HepG2 (cell line): ENCODE data around the gene KCNAB2.

Source experiments
- CBX2 ChIP-seq, 2 experiments: fragments of 200-600 bp in 1 of 2; sonication (generic); formaldehyde crosslinking in 1 of 2; IDR thresholded peaks; 2 replicates each; pipeline versions ENCODE4 v1.7.0 to v1.8.1; 2018 to 2022; ENCODE audit warnings: low read depth in 2 of 2, low read length in 1 of 2, mild to moderate bottlenecking in 1 of 2, missing genetic modification reagents in 1 of 2
- CTCF ChIP-seq: sonication (generic); formaldehyde crosslinking; IDR thresholded peaks from 2 replicates; pipeline ENCODE4 v1.5.0; 2020; ENCODE audit warnings: mild to moderate bottlenecking, missing genetic modification reagents, moderate library complexity
- ETS1 ChIP-seq: sonication (generic); formaldehyde crosslinking; IDR thresholded peaks from 2 replicates; pipeline ENCODE4 v1.4.0; 2020; ENCODE audit warnings: missing genetic modification reagents
- EZH2 ChIP-seq: conservative IDR thresholded peaks from 2 replicates; pipeline ENCODE4 v1.6.1; 2012; ENCODE audit warnings: mild to moderate bottlenecking, low read depth, low read length, moderate library complexity
- HNRNPUL1 ChIP-seq: fragments of 200-400 bp; formaldehyde crosslinking; IDR thresholded peaks from 2 replicates; pipeline ENCODE4 v1.6.1; 2017; ENCODE audit warnings: low read depth, mild to moderate bottlenecking, low read length, moderate library complexity
- KAT8 ChIP-seq: IDR thresholded peaks from 2 replicates; pipeline ENCODE4 v1.6.1; 2016; ENCODE audit warnings: missing genetic modification reagents, missing compliant biosample characterization
- POLR2AphosphoS2 ChIP-seq: IDR thresholded peaks from 2 replicates; pipeline ENCODE4 v1.6.1; 2011; ENCODE audit warnings: low read depth, low read length, improper control_type of control experiment
- SOX6 ChIP-seq, 2 experiments: fragments of 450-650 bp in 1 of 2; sonication (generic) in 1 of 2; formaldehyde crosslinking in 1 of 2; IDR thresholded peaks; 2 replicates each; pipeline versions ENCODE4 v1.4.0 to v1.6.1; 2017 to 2020; ENCODE audit warnings: antibody characterized with exemption in 1 of 2, mild to moderate bottlenecking in 1 of 2, missing genetic modification reagents in 1 of 2
- ZNF24 ChIP-seq: fragments of 450-650 bp; IDR thresholded peaks from 2 replicates; pipeline ENCODE4 v1.6.1; 2017; ENCODE audit warnings: antibody characterized with exemption, mild to moderate bottlenecking
- TF ChIP-seq, protein P1 (sequence below): IDR thresholded peaks from 2 replicates; pipeline ENCODE4 v1.6.1; 2012; ENCODE audit warnings: low read depth, low read length, improper control_type of control experiment

DNA sequence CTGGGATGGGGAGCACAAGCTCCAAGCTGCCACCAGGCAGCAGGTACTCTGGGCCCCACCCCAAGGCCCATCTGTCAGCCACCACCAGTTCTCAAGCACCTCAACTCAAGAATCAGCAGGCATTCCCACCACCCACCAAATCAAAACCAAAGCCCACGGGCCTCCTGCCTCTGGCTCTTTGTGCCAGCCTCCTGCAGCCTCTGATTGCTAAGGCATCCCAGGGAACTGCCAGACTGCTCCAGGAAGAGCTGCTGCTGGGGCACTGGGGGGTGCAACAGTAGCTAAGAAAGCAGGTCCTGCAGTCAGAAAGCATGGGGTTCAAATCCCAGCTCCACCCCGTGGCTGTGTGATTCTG, 99.7 kb downstream of the KCNAB2 start:
- TF ChIP-seq EZH2 = no peak
- TF ChIP-seq ZNF24 = no peak
- TF ChIP-seq ETS1 (CRISPR knock-in tag) = no peak
- TF ChIP-seq SOX6 (IDR thresholded peaks at IDR 0.05) = no peak
- no peak for TF ChIP-seq SOX6 (CRISPR knock-in tag; IDR thresholded peaks at IDR 0.05)
- TF ChIP-seq KAT8 (CRISPR knock-in tag) = no peak
- TF ChIP-seq CBX2 (IDR thresholded peaks at IDR 0.05; ENCODE audit: low read depth, low read length) = no peak
- no peak for TF ChIP-seq CBX2 (CRISPR knock-in tag; IDR thresholded peaks at IDR 0.05; ENCODE audit: low read depth)
- TF ChIP-seq HNRNPUL1 = no peak
- no peak for TF ChIP-seq POLR2AphosphoS2
- no peak for TF ChIP-seq CTCF (CRISPR knock-in tag)
- TF ChIP-seq, protein P1, sequence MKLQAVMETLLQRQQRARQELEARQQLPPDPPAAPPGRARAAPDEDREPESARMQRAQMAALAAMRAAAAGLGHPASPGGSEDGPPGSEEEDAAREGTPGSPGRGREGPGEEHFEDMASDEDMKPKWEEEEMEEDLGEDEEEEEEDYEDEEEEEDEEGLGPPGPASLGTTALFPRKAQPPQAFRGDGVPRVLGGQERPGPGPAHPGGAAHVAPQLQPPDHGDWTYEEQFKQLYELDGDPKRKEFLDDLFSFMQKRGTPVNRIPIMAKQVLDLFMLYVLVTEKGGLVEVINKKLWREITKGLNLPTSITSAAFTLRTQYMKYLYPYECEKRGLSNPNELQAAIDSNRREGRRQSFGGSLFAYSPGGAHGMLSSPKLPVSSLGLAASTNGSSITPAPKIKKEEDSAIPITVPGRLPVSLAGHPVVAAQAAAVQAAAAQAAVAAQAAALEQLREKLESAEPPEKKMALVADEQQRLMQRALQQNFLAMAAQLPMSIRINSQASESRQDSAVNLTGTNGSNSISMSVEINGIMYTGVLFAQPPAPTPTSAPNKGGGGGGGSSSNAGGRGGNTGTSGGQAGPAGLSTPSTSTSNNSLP = no peak
